Loucy (cell line): ENCODE results near the gene RPN1.

Experiments used
- H2AFZ ChIP-seq: fragments of 200-600 bp; sonication (generic); 2 replicates; pipeline ENCODE4 v1.6.0; 2016; ENCODE audit warnings: antibody characterized with exemption, mild to moderate bottlenecking, low read length, moderate library complexity
- H3F3A ChIP-seq: fragments of 200-600 bp; 2 replicates; pipeline ENCODE4 v1.6.0; 2016; ENCODE audit warnings: antibody characterized with exemption, low read depth, mild to moderate bottlenecking
- H3K27me3 ChIP-seq: fragments of 200-600 bp; sonication (generic); 2 replicates; pipeline ENCODE4 v1.6.1; 2014; ENCODE audit warnings: low read length, mild to moderate bottlenecking; ENCODE audit not compliant: insufficient read depth, poor library complexity, severe bottlenecking
- H3K36me3 ChIP-seq: fragments of 200-600 bp; sonication (generic); 2 replicates; pipeline ENCODE4 v1.6.1; 2016; ENCODE audit warnings: low read length; ENCODE audit not compliant: insufficient read depth
- H3K4me1 ChIP-seq: fragments of 200-600 bp; sonication (generic); 2 replicates; pipeline ENCODE4 v1.5.1; 2014; ENCODE audit warnings: low read length, mild to moderate bottlenecking; ENCODE audit not compliant: insufficient read depth, poor library complexity, severe bottlenecking
- H3K4me2 ChIP-seq: fragments of 200-600 bp; sonication (generic); 2 replicates; pipeline ENCODE4 v1.6.0; 2014; ENCODE audit warnings: antibody characterized with exemption, low read length, low read depth, mild to moderate bottlenecking; ENCODE audit not compliant: poor library complexity, severe bottlenecking
- H3K4me3 ChIP-seq: fragments of 200-600 bp; sonication (generic); 2 replicates; pipeline ENCODE4 v1.5.1; 2014; ENCODE audit warnings: low read length, mild to moderate bottlenecking, mixed read lengths; ENCODE audit not compliant: poor library complexity, severe bottlenecking
- H3K79me2 ChIP-seq: fragments of 200-600 bp; sonication (generic); 2 replicates; pipeline ENCODE4 v1.6.1; 2014; ENCODE audit warnings: low read length; ENCODE audit not compliant: insufficient read depth
- H3K9ac ChIP-seq: fragments of 200-600 bp; sonication (generic); 2 replicates; pipeline ENCODE4 v1.6.0; 2014; ENCODE audit warnings: mild to moderate bottlenecking, low read depth, low read length, moderate library complexity; ENCODE audit not compliant: poor library complexity, severe bottlenecking
- H3K9me2 ChIP-seq: fragments of 200-600 bp; sonication (generic); replicated peaks from 2 replicates; pipeline ENCODE4 v1.6.1; 2016; ENCODE audit warnings: low read depth, low read length, mixed read lengths
- H3K9me3 ChIP-seq: fragments of 200-600 bp; sonication (generic); 2 replicates; pipeline ENCODE4 v1.6.1; 2014; ENCODE audit warnings: mild to moderate bottlenecking, antibody characterized with exemption, low read length, low read depth; ENCODE audit not compliant: insufficient read depth
- H4K20me1 ChIP-seq: fragments of 200-600 bp; sonication (generic); 2 replicates; pipeline ENCODE4 v1.6.0; 2014; ENCODE audit warnings: antibody characterized with exemption, low read length, mild to moderate bottlenecking; ENCODE audit not compliant: insufficient read depth, poor library complexity, severe bottlenecking
- CTCF ChIP-seq: fragments of 200-600 bp; sonication (generic); conservative IDR thresholded peaks from 2 replicates; pipeline ENCODE4 v1.5.1; 2014; ENCODE audit warnings: mild to moderate bottlenecking, antibody characterized with exemption, low read length
- EZH2phosphoT487 ChIP-seq: fragments of 200-600 bp; IDR thresholded peaks from 2 replicates; pipeline ENCODE4 v1.6.1; 2018; ENCODE audit warnings: antibody characterized with exemption, mild to moderate bottlenecking, moderate library complexity, borderline replicate concordance

The RPN1 gene

GRCh38 chr3:128674161-128674784 is 23.7 kb upstream of the RPN1 start:
- Histone ChIP-seq H3K4me1 (peaks cover 15% of the 10 kb centered on the region), H2AFZ (no peak overlapping the region), H3K9ac (no peak overlapping the region), H3K4me3 (no peak overlapping the region), H4K20me1 (no peaks in the 10 kb centered on the region), H3K9me2 (no peaks in the 10 kb centered on the region), H3F3A (no peaks in the 10 kb centered on the region), H3K4me2 (peak overlapping the region; percentile 18), H3K79me2 (peaks cover under 1% of the 10 kb centered on the region; the same call in 1 of the 2 replicates), H3K36me3 (no peaks in the 10 kb centered on the region), H3K27me3 (no peaks in the 10 kb centered on the region), H3K9me3 (no peaks in the 10 kb centered on the region)
- TF ChIP-seq CTCF = no peak
- no peak for TF ChIP-seq EZH2phosphoT487

DNA sequence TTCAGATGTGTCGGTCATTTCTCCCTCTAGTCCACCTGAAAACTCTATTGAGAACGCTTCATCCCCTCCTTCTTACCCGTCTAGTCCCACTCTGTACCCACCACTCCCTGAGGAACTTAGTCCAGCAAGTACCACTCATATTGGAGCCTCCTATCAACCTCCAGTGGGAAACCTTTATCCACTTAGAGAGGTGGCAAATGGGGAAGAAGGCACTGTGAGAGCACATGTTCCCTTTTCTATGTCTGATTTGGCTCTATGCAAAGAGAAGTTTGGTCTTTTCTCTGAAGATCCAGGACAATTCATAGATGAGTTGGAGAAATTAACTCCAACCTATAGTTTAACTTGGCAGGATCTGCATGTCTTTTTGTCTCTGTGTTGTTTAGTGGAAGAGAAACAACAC is 17.0 kb upstream of the RPN1 start:
- TF ChIP-seq CTCF (no peak), EZH2phosphoT487 (no peak)
- Histone ChIP-seq H3F3A (no peaks in the 10 kb centered on the region), H3K36me3 (no peaks in the 10 kb centered on the region), H3K4me1 (peaks cover 4% of the 10 kb centered on the region), H3K9ac (no peak overlapping the region), H3K9me3 (no peaks in the 10 kb centered on the region), H3K9me2 (no peaks in the 10 kb centered on the region), H4K20me1 (no peaks in the 10 kb centered on the region), H3K4me2 (no peak overlapping the region), H3K79me2 (no peaks in the 10 kb centered on the region), H3K4me3 (no peak overlapping the region), H3K27me3 (no peaks in the 10 kb centered on the region), H2AFZ (peak overlapping the region; percentile 33; the same call in 1 of the 2 replicates)

GRCh38 chr3:128665362-128666021 is 14.9 kb upstream of the RPN1 start:
- TF ChIP-seq EZH2phosphoT487 (no peak), CTCF (peak; percentile 50)
- Histone ChIP-seq H3K27me3 (no peaks in the 10 kb centered on the region), H4K20me1 (no peaks in the 10 kb centered on the region), H3K9me2 (no peaks in the 10 kb centered on the region), H3K9ac (no peak overlapping the region), H3K4me3 (no peak overlapping the region), H3F3A (no peaks in the 10 kb centered on the region), H3K36me3 (no peaks in the 10 kb centered on the region), H3K4me2 (no peak overlapping the region), H3K79me2 (no peaks in the 10 kb centered on the region), H3K9me3 (no peaks in the 10 kb centered on the region), H3K4me1 (peaks cover 4% of the 10 kb centered on the region), H2AFZ (no peak overlapping the region)
